Caco-2 (cell line): ENCODE results near the gene KCNH8. TPM values are rescaled to one million over a fixed set of nuclear protein-coding genes. Genes with fewer than 3 reads are reported as not detected.

ENCODE experiments used
- BruUV-seq: library from RNA; stranded (reverse); fragments of 400-500 nt; replicated peaks from 2 replicates; lab custom pipeline; 2021; lab: Mats Ljungman, UMichigan
- CTCF ChIA-PET: fragments of 300-600 bp; sonication (Branson Sonifier 250); formaldehyde crosslinking; loops from one replicate; lab custom pipeline; 2022; ENCODE audit warnings: antibody characterized with exemption; lab: Charles Lee
- POLR2A ChIA-PET: fragments of 300-600 bp; sonication (Branson Sonifier 250); formaldehyde crosslinking; loops from one replicate; lab custom pipeline; 2022; ENCODE audit warnings: antibody characterized with exemption; lab: Charles Lee
- DNase-seq, 2 experiments: peaks; one replicate each; pipeline versions ENCODE4 v3.0.0 to v3.0.0-alpha.2; 2020 to 2022
- H3K27me3 ChIP-seq: replicated peaks from 2 replicates; pipeline ENCODE4 v1.6.0; 2011; ENCODE audit warnings: low read length; ENCODE audit not compliant: control insufficient read depth, insufficient read depth
- H3K36me3 ChIP-seq: 2 replicates; pipeline ENCODE4 v1.5.1; 2011; ENCODE audit warnings: low read length; ENCODE audit not compliant: control insufficient read depth, insufficient read depth
- H3K4me1 ChIP-seq: fragments of 250-450 bp; sonication (Bioruptor Pico); 2 replicates; pipeline ENCODE4 v1.5.1; 2020; ENCODE audit warnings: mild to moderate bottlenecking
- H3K4me3 ChIP-seq: 2 replicates; pipeline ENCODE4 v1.5.1; 2011; ENCODE audit warnings: low read depth, mild to moderate bottlenecking, control low read depth, low read length
- H3K9me3 ChIP-seq: fragments of 250-450 bp; sonication (Bioruptor Pico); 2 replicates; pipeline ENCODE4 v1.5.1; 2020; ENCODE audit warnings: mild to moderate bottlenecking, moderate library complexity
- H3K27ac Mint-ChIP-seq: one replicate; pipeline ENCODE4 v1.8.0; 2022; ENCODE audit warnings: mixed read lengths; ENCODE audit not compliant: unreplicated experiment
- H3K27me3 Mint-ChIP-seq: one replicate; pipeline ENCODE4 v1.8.0; 2022; ENCODE audit warnings: mixed read lengths; ENCODE audit not compliant: insufficient read depth, unreplicated experiment
- H3K36me3 Mint-ChIP-seq: one replicate; pipeline ENCODE4 v1.8.0; 2022; ENCODE audit warnings: mild to moderate bottlenecking, mixed read lengths; ENCODE audit not compliant: insufficient read depth, unreplicated experiment
- H3K4me1 Mint-ChIP-seq: one replicate; pipeline ENCODE4 v1.8.0; 2022; ENCODE audit warnings: low read depth, mixed read lengths; ENCODE audit not compliant: unreplicated experiment
- H3K4me3 Mint-ChIP-seq: one replicate; pipeline ENCODE4 v1.8.0; 2022; ENCODE audit warnings: mild to moderate bottlenecking, moderate library complexity, mixed read lengths; ENCODE audit not compliant: unreplicated experiment
- H3K9me3 Mint-ChIP-seq: one replicate; pipeline ENCODE4 v1.8.0; 2022; ENCODE audit warnings: mixed read lengths; ENCODE audit not compliant: unreplicated experiment
- intact Hi-C: fragments of 100-400 bp; cut with micrococcal nuclease; formaldehyde crosslinking; loops from one replicate; pipeline ENCODE4 v1.10.0; 2022; ENCODE audit not compliant: unreplicated experiment
- total RNA-seq: library from RNA; stranded (reverse); gene quantifications from 2 replicates; pipeline ENCODE4 v1.2.3, GENCODE V29; 2022
- TF ChIP-seq, protein P1 (sequence below), 2 experiments: fragments of 200-600 bp in 1 of 2; IDR thresholded peaks; 1 replicate in 1 of 2; 2 replicates in 1 of 2; pipeline versions ENCODE4 v1.5.1 to v1.8.0; 2011 to 2022; ENCODE audit warnings: antibody characterized with exemption in 1 of 2, control low read depth in 1 of 2, inconsistent platforms in 1 of 2, low read depth in 1 of 2, low read length in 1 of 2, mild to moderate bottlenecking in 1 of 2, moderate library complexity in 1 of 2; ENCODE audit not compliant: insufficient read depth in 1 of 2, severe bottlenecking in 1 of 2, unreplicated experiment in 1 of 2

Gene KCNH8
- total RNA-seq, 1 experiment from 2014 or later: 0.07 TPM

GRCh38 chr3:19420159-19420558 lies 271.8 kb downstream of the KCNH8 start:
- no peaks in the 10 kb centered on the region for H3K9me3 ChIP-seq
- H3K4me3 ChIP-seq: no peak overlapping the region
- BruUV-seq: no TSS peak
- Mint-ChIP-seq H3K27me3 (no peaks in the 10 kb centered on the region), H3K27ac (no peak overlapping the region), H3K9me3 (no peaks in the 10 kb centered on the region), H3K36me3 (no peaks in the 10 kb centered on the region), H3K4me1 (no peaks in the 10 kb centered on the region), H3K4me3 (no peak overlapping the region)
- TF ChIP-seq, protein P1, sequence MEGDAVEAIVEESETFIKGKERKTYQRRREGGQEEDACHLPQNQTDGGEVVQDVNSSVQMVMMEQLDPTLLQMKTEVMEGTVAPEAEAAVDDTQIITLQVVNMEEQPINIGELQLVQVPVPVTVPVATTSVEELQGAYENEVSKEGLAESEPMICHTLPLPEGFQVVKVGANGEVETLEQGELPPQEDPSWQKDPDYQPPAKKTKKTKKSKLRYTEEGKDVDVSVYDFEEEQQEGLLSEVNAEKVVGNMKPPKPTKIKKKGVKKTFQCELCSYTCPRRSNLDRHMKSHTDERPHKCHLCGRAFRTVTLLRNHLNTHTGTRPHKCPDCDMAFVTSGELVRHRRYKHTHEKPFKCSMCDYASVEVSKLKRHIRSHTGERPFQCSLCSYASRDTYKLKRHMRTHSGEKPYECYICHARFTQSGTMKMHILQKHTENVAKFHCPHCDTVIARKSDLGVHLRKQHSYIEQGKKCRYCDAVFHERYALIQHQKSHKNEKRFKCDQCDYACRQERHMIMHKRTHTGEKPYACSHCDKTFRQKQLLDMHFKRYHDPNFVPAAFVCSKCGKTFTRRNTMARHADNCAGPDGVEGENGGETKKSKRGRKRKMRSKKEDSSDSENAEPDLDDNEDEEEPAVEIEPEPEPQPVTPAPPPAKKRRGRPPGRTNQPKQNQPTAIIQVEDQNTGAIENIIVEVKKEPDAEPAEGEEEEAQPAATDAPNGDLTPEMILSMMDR (IDR thresholded peaks at IDR 0.05; ENCODE audit: insufficient read depth in 1 of 2, low read depth in 1 of 2, low read length in 1 of 2, severe bottlenecking in 1 of 2, unreplicated experiment in 1 of 2): no peak
- no peaks in the 10 kb centered on the region for H3K27me3 ChIP-seq
- intact Hi-C loops: no loop called here
- H3K4me1 ChIP-seq: no peaks in the 10 kb centered on the region
- ChIA-PET CTCF (no interaction called here), POLR2A (no interaction called here)
- no peak for DNase-seq
- H3K36me3 ChIP-seq: no peaks in the 10 kb centered on the region

DNA sequence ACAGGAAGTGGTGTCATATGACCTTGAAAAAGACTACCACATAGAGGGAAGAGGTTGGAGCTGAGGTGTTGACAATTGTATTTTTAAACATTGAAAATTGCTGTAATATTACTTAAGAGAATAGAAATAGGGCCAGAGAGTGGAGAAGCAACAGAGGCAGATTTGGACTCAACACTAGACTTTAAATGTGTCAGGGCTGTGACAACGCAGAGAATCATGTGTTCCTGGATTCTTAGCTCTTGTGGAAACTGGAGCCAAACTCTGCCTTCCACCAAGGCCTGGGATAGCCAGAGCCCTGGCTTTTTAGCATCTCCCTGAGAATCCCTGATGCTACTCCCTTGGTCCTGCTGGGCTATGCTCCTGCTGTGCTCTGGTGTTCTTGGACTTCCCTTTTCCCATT lies 277.5 kb downstream of the KCNH8 start:
- H3K27ac Mint-ChIP-seq: no peak overlapping the region
- Histone ChIP-seq H3K4me3 (no peak overlapping the region), H3K36me3 (no peaks in the 10 kb centered on the region), H3K4me1 (no peaks in the 10 kb centered on the region), H3K27me3 (no peaks in the 10 kb centered on the region), H3K9me3 (no peaks in the 10 kb centered on the region)
- POLR2A ChIA-PET: no interaction called here
- intact Hi-C loops: no loop called here
- no peak for DNase-seq
- BruUV-seq: no TSS peak
- no peaks in the 10 kb centered on the region for H3K9me3 Mint-ChIP-seq
- H3K27me3 Mint-ChIP-seq: peaks cover 3% of the 10 kb centered on the region
- H3K4me1 Mint-ChIP-seq: no peaks in the 10 kb centered on the region
- H3K36me3 Mint-ChIP-seq: no peaks in the 10 kb centered on the region
- no peak overlapping the region for H3K4me3 Mint-ChIP-seq
- TF ChIP-seq, protein P1 (IDR thresholded peaks at IDR 0.05; ENCODE audit: insufficient read depth in 1 of 2, low read depth in 1 of 2, low read length in 1 of 2, severe bottlenecking in 1 of 2, unreplicated experiment in 1 of 2): no peak
- CTCF ChIA-PET: no interaction called here

DNA sequence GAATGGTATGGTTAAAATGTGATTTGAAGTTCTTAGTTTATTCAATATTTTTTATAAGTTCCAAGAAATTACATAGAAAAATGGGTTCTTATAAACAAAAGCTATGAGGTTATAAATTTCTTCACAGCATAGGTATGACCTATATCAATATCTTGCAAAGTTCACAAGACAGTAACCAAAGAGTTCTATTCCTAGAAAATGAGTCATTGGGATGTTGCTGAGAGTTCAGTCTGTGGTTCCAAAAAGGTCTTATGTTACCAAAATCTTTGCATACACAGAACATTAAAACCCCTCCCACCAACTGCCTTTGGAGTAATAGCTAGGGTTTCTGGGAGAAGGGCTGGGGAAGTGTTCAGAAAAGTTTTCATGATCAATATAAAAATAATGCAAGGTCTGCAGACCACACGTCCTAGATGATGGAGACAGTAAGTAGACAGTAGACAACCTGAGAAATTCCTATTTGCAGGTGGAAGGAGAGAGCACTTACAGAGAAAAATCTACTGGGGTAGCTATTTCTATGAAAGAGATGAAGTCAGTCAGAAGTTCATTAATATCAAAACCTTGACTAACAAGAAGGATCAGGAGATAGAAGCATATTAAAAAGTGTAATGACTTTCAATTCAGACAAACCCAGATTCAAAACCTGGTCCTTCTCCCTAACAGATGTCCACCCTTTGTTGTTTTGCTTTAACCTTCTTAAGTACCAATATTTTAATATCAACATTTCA lies 279.3 kb downstream of the KCNH8 start:
- H3K4me3 ChIP-seq: no peak overlapping the region
- Mint-ChIP-seq H3K27ac (no peak overlapping the region), H3K9me3 (no peaks in the 10 kb centered on the region), H3K36me3 (no peaks in the 10 kb centered on the region), H3K27me3 (peaks cover 3% of the 10 kb centered on the region), H3K4me1 (no peaks in the 10 kb centered on the region), H3K4me3 (no peak overlapping the region)
- no peaks in the 10 kb centered on the region for H3K36me3 ChIP-seq
- H3K27me3 ChIP-seq: no peaks in the 10 kb centered on the region
- H3K9me3 ChIP-seq: no peaks in the 10 kb centered on the region
- no peak for DNase-seq
- intact Hi-C loops: no loop called here
- ChIA-PET CTCF (no interaction called here), POLR2A (no interaction called here)
- TF ChIP-seq, protein P1 (IDR thresholded peaks at IDR 0.05; ENCODE audit: insufficient read depth in 1 of 2, low read depth in 1 of 2, low read length in 1 of 2, severe bottlenecking in 1 of 2, unreplicated experiment in 1 of 2): no peak
- BruUV-seq: no TSS peak
- no peaks in the 10 kb centered on the region for H3K4me1 ChIP-seq
